HCT116 (cell line): ENCODE data around the gene NARF. TPM values are rescaled to one million over a fixed set of nuclear protein-coding genes. Genes with fewer than 3 reads are reported as not detected.

ENCODE experiments used
- ATAC-seq: fragments of 200-7000 bp; cut with Tn5 transposase; 2 replicates; pipeline ENCODE4 v1.9.1; 2020; ENCODE audit warnings: mild to moderate bottlenecking, moderate library complexity
- BruUV-seq: library from RNA; stranded (reverse); fragments of 400-500 nt; replicated peaks from 2 replicates; lab custom pipeline; 2021; lab: Mats Ljungman, UMichigan
- CTCF ChIA-PET: fragments of 300-600 bp; sonication (Branson Sonifier 250); formaldehyde crosslinking; loops from one replicate; lab custom pipeline; 2021; ENCODE audit warnings: antibody characterized with exemption; lab: Charles Lee
- POLR2A ChIA-PET: fragments of 300-600, 350-600 bp; sonication (Branson Sonifier 250); formaldehyde crosslinking; loops from one replicate; lab custom pipeline; 2021; ENCODE audit warnings: antibody characterized with exemption; lab: Charles Lee
- RAD21 ChIA-PET, 2 experiments: fragments of 300-600 bp; sonication (Branson Sonifier 250); formaldehyde crosslinking; loops; one replicate each; lab custom pipeline; 2023; ENCODE audit warnings: low total read pairs in 2 of 2; ENCODE audit not compliant: uncharacterized antibody in 2 of 2, unreplicated experiment in 2 of 2, low non-redundant PET in 1 of 2; lab: Charles Lee
- DNase-seq: peaks from one replicate; pipeline ENCODE4 v3.0.0-alpha.2; 2010; ENCODE audit warnings: low read depth, low spot score
- H2AFZ ChIP-seq: fragments of 200-600 bp; shearing (Covaris generic), sonication (generic); 2 replicates; pipeline ENCODE4 v1.6.1; 2017; ENCODE audit warnings: low read depth, mixed run types, mixed read lengths, antibody characterized with exemption, low read length; ENCODE audit not compliant: poor library complexity, severe bottlenecking
- H3K27ac ChIP-seq: 2 replicates; pipeline ENCODE4 v1.5.1; 2012; ENCODE audit warnings: low read depth, low read length
- H3K27me3 ChIP-seq: fragments of 200-600 bp; sonication (generic); 2 replicates; pipeline ENCODE4 v1.6.1; 2016; ENCODE audit warnings: mixed run types, low read length, mixed read lengths; ENCODE audit not compliant: insufficient read depth
- H3K36me3 ChIP-seq, 2 experiments: fragments of 200-500 bp in 1 of 2; fragments of 200-600 bp in 1 of 2; sonication (Bioruptor generic) in 1 of 2; sonication (generic) in 1 of 2; 2 replicates each; pipeline versions ENCODE4 v1.5.1 to v1.6.1; 2014 to 2016; ENCODE audit warnings: low read length in 2 of 2, inconsistent platforms in 1 of 2, mixed read lengths in 1 of 2, mixed run types in 1 of 2; ENCODE audit not compliant: insufficient read depth in 2 of 2, control insufficient read depth in 1 of 2
- H3K4me1 ChIP-seq, 2 experiments: fragments of 200-600 bp in 1 of 2; sonication (generic) in 1 of 2; 2 replicates each; pipeline versions ENCODE4 v1.5.1 to v1.6.1; 2012 to 2017; ENCODE audit warnings: low read length in 2 of 2, inconsistent platforms in 1 of 2, mild to moderate bottlenecking in 1 of 2, mixed read lengths in 1 of 2, mixed run types in 1 of 2, moderate library complexity in 1 of 2; ENCODE audit not compliant: insufficient read depth in 2 of 2, control insufficient read depth in 1 of 2
- H3K4me2 ChIP-seq: fragments of 200-600 bp; sonication (generic); 2 replicates; pipeline ENCODE4 v1.6.1; 2017; ENCODE audit warnings: mixed run types, low read length, mixed read lengths
- H3K4me3 ChIP-seq, 2 experiments: fragments of 200-600 bp in 1 of 2; sonication (generic) in 1 of 2; replicated peaks in 1 of 2; 2 replicates each; pipeline ENCODE4 v1.5.1; 2011 to 2016; ENCODE audit warnings: low read length in 2 of 2, control low read depth in 1 of 2, low read depth in 1 of 2, mild to moderate bottlenecking in 1 of 2, mixed read lengths in 1 of 2, mixed run types in 1 of 2
- H3K79me2 ChIP-seq: fragments of 200-600 bp; sonication (generic); 2 replicates; pipeline ENCODE4 v1.6.1; 2017; ENCODE audit warnings: mild to moderate bottlenecking, mixed run types, low read length, moderate library complexity, mixed read lengths; ENCODE audit not compliant: insufficient read depth
- H3K9ac ChIP-seq: fragments of 200-600 bp; sonication (generic); 2 replicates; pipeline ENCODE4 v1.6.1; 2016; ENCODE audit warnings: low read length, mixed read lengths
- H3K9me2 ChIP-seq: fragments of 200-600 bp; sonication (generic), shearing (Covaris generic); 2 replicates; pipeline ENCODE4 v1.6.1; 2017; ENCODE audit warnings: mixed run types, mild to moderate bottlenecking, moderate library complexity; ENCODE audit not compliant: insufficient read depth
- H3K9me3 ChIP-seq, 2 experiments: fragments of 200-500 bp in 1 of 2; fragments of 200-600 bp in 1 of 2; sonication (Bioruptor generic) in 1 of 2; sonication (generic) in 1 of 2; 2 replicates each; pipeline ENCODE4 v1.6.1; 2014 to 2017; ENCODE audit warnings: low read length in 2 of 2, mixed read lengths in 2 of 2, inconsistent platforms in 1 of 2, low read depth in 1 of 2, mild to moderate bottlenecking in 1 of 2, mixed run types in 1 of 2, moderate library complexity in 1 of 2; ENCODE audit not compliant: control insufficient read depth in 1 of 2, insufficient read depth in 1 of 2
- H4K20me1 ChIP-seq: fragments of 200-600 bp; sonication (generic), shearing (Covaris generic); 2 replicates; pipeline ENCODE4 v1.6.1; 2017; ENCODE audit warnings: mixed run types, mild to moderate bottlenecking, moderate library complexity; ENCODE audit not compliant: insufficient read depth
- CBX3 ChIP-seq: IDR thresholded peaks from 2 replicates; pipeline ENCODE4 v1.6.1; 2012; ENCODE audit warnings: low read depth
- EGR1 ChIP-seq: IDR thresholded peaks from 2 replicates; pipeline ENCODE4 v1.6.1; 2012; ENCODE audit warnings: low read depth
- EZH2 ChIP-seq: fragments of 200-600 bp; sonication (generic); IDR thresholded peaks from 2 replicates; pipeline ENCODE4 v1.6.1; 2017; ENCODE audit warnings: antibody characterized with exemption, mixed run types
- EZH2phosphoT487 ChIP-seq: fragments of 200-600 bp; IDR thresholded peaks from 2 replicates; pipeline ENCODE4 v1.6.1; 2018; ENCODE audit warnings: antibody characterized with exemption, borderline replicate concordance
- JUND ChIP-seq: IDR thresholded peaks from 2 replicates; pipeline ENCODE4 v1.6.1; 2012
- POLR2AphosphoS5 ChIP-seq: IDR thresholded peaks from 2 replicates; pipeline ENCODE4 v1.6.1; 2011; ENCODE audit warnings: mild to moderate bottlenecking, low read depth, low read length, moderate library complexity
- SIN3A ChIP-seq: IDR thresholded peaks from 2 replicates; pipeline ENCODE4 v1.6.1; 2012; ENCODE audit warnings: low read depth
- SRF ChIP-seq: IDR thresholded peaks from 2 replicates; pipeline ENCODE4 v1.6.1; 2012; ENCODE audit warnings: low read depth
- TCF7L2 ChIP-seq: IDR thresholded peaks from 2 replicates; pipeline ENCODE4 v1.7.0; 2011; ENCODE audit warnings: borderline replicate concordance, inconsistent platforms; ENCODE audit not compliant: insufficient read depth, insufficient read length; ENCODE audit errors: extremely low read depth
- YY1 ChIP-seq: IDR thresholded peaks from 2 replicates; pipeline ENCODE4 v1.6.1; 2011; ENCODE audit warnings: low read length, low read depth, moderate library complexity, mild to moderate bottlenecking; ENCODE audit not compliant: insufficient replicate concordance; ENCODE audit errors: extremely low read depth
- ZNF274 ChIP-seq: fragments of 200-500 bp; sonication (Bioruptor generic); IDR thresholded peaks from 2 replicates; pipeline ENCODE4 v1.6.1; 2014; ENCODE audit warnings: mild to moderate bottlenecking, low read depth, low read length, inconsistent platforms
- intact Hi-C: fragments of 100-400 bp; cut with micrococcal nuclease; formaldehyde crosslinking; loops from 2 replicates; pipeline ENCODE4 v1.10.0; 2022
- total RNA-seq: library from RNA; stranded (reverse); gene quantifications from one replicate; pipeline ENCODE4 v1.2.1, GENCODE V29; 2021; ENCODE audit not compliant: unreplicated experiment
- TF ChIP-seq, protein P1 (sequence below): IDR thresholded peaks from 2 replicates; pipeline ENCODE4 v1.6.1; 2012
- TF ChIP-seq, protein P2 (sequence below): IDR thresholded peaks from 2 replicates; pipeline ENCODE4 v1.6.1; 2011; ENCODE audit warnings: mild to moderate bottlenecking, low read length, moderate library complexity; ENCODE audit not compliant: insufficient replicate concordance; ENCODE audit errors: extremely low read depth
- TF ChIP-seq, protein P3 (sequence below), 3 experiments: fragments of 200-600 bp in 1 of 3; sonication (generic) in 1 of 3; IDR thresholded peaks in 2 of 3; conservative IDR thresholded peaks in 1 of 3; 2 replicates each; pipeline ENCODE4 v1.5.1; 2012 to 2017; ENCODE audit warnings: low read depth in 2 of 3, low read length in 2 of 3, antibody characterized with exemption in 1 of 3, borderline replicate concordance in 1 of 3, control low read depth in 1 of 3, mild to moderate bottlenecking in 1 of 3, mixed read lengths in 1 of 3, mixed run types in 1 of 3, moderate library complexity in 1 of 3; ENCODE audit not compliant: insufficient read depth in 1 of 3

Gene NARF
- total RNA-seq, 1 experiment from 2014 or later = 91.8 TPM

DNA sequence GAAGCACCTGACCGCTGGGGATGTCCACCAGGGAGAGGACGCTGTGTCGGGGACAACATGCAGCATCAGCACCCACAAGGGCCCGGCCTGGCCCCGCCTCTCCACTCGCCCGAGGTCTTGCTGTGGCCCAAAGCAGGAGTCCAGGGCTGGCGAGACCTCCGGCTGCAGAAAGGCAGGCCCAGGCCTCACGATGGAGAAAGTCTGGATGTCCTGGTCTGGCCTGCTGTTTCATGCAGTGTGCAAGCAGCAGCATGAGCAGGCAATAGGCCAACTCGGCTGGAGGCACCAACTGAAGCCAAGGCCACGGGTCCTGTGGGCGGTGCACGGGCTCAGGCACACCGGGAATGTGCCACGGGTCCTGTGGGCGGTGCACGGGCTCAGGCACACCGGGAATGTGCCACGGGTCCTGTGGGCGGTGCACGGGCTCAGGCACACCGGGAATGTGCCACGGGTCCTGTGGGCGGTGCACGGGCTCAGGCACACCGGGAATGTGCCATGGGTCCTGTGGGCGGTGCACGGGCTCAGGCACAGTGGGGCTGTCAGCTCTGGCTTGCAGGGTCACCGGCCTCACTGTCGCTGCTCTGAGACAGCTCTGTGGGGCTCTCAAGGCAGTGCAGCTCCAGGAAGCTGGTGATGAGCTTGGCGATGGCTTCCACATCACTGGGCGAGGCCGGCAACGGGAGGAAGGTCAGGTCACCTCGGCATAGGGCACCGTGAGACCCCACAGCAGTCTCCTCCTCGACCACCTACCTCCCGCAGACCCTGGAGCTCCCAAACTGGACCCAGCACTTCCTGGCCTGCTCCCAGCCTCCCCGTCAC lies 14.9 kb upstream of the NARF start:
- no peaks in the 10 kb centered on the region for H4K20me1 ChIP-seq
- peaks cover 0 to 17% of the 10 kb centered on the region in 2 experiments; a peak in 1 of 4 replicates for H3K36me3 ChIP-seq
- no peak overlapping the region for H2AFZ ChIP-seq
- ChIA-PET POLR2A (no interaction called here), CTCF (no interaction called here), RAD21 (no interaction called here)
- H3K4me1 ChIP-seq = no peaks in the 10 kb centered on the region
- no peaks in the 10 kb centered on the region for H3K9me2 ChIP-seq
- H3K27ac ChIP-seq = no peak overlapping the region
- intact Hi-C loops = no loop called here
- no peaks in the 10 kb centered on the region for H3K27me3 ChIP-seq
- BruUV-seq = no TSS peak
- no peaks in the 10 kb centered on the region for H3K79me2 ChIP-seq
- ATAC-seq (no peak), DNase-seq (no peak)
- TF ChIP-seq EZH2 (no peak), SIN3A (no peak)
- H3K4me2 ChIP-seq = no peak overlapping the region
- no peak overlapping the region for H3K9ac ChIP-seq
- H3K4me3 ChIP-seq = no peak overlapping the region
- no peaks in the 10 kb centered on the region for H3K9me3 ChIP-seq

DNA sequence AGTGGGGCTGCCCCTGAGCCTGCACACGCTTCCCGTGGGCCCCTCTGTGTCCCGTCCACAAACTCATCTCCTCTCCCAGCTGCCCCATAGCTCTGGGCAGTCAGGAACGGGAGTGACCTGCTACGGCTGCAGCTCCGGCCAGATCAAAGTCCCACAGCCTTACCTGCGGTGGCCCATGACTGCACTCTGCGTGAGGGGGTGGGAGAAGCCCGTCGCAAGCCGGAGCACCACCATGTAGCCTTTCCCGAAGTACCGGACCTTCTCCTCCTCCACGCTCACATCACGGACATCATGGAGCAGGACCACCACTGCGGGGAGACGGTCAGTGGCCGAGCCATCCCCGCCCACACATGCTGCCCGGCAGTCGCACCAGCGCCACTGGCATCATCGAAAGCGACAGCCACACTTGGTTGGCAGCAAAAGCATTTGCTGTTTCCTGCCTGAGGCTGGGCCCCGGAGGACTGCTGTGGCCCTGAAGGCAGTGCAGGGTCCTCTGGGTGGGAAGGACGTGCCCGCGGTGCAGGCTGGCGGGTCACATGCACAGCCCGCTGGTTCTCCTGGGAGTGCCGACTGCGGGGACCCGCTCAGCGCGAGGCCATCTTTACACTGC lies 14.2 kb upstream of the NARF start:
- Histone ChIP-seq H3K9ac (no peak overlapping the region), H3K4me3 (no peak overlapping the region), H3K27me3 (no peaks in the 10 kb centered on the region), H3K36me3 (peaks cover 0 to 17% of the 10 kb centered on the region in 2 experiments; a peak in 1 of 4 replicates), H3K9me2 (no peaks in the 10 kb centered on the region), H3K9me3 (no peaks in the 10 kb centered on the region), H2AFZ (no peak overlapping the region), H4K20me1 (no peaks in the 10 kb centered on the region), H3K4me1 (peaks cover 4% of the 10 kb centered on the region in 2 experiments; a peak in 3 of 4 replicates), H3K4me2 (no peak overlapping the region), H3K27ac (no peak overlapping the region; the same call in 1 of the 2 replicates), H3K79me2 (peaks cover 4% of the 10 kb centered on the region; the same call in 1 of the 2 replicates)
- intact Hi-C loops = no loop called here
- RAD21 ChIA-PET = no interaction called here
- CTCF ChIA-PET = no interaction called here
- no peak for DNase-seq
- POLR2A ChIA-PET = no interaction called here
- no TSS peak for BruUV-seq
- ATAC-seq = no peak
- TF ChIP-seq, protein P1, sequence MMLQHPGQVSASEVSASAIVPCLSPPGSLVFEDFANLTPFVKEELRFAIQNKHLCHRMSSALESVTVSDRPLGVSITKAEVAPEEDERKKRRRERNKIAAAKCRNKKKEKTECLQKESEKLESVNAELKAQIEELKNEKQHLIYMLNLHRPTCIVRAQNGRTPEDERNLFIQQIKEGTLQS = no peak
- TF ChIP-seq EZH2 = no peak
- no peak for TF ChIP-seq TCF7L2
- no peak for TF ChIP-seq JUND
- TF ChIP-seq POLR2AphosphoS5 = no peak
- TF ChIP-seq, protein P2, sequence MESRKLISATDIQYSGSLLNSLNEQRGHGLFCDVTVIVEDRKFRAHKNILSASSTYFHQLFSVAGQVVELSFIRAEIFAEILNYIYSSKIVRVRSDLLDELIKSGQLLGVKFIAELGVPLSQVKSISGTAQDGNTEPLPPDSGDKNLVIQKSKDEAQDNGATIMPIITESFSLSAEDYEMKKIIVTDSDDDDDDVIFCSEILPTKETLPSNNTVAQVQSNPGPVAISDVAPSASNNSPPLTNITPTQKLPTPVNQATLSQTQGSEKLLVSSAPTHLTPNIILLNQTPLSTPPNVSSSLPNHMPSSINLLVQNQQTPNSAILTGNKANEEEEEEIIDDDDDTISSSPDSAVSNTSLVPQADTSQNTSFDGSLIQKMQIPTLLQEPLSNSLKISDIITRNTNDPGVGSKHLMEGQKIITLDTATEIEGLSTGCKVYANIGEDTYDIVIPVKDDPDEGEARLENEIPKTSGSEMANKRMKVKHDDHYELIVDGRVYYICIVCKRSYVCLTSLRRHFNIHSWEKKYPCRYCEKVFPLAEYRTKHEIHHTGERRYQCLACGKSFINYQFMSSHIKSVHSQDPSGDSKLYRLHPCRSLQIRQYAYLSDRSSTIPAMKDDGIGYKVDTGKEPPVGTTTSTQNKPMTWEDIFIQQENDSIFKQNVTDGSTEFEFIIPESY = no peak
- no peak for TF ChIP-seq EGR1
- TF ChIP-seq SRF = no peak
- TF ChIP-seq ZNF274 = no peak
- no peak for TF ChIP-seq CBX3
- TF ChIP-seq EZH2phosphoT487 = no peak
- no peak for TF ChIP-seq YY1
- TF ChIP-seq, protein P3, sequence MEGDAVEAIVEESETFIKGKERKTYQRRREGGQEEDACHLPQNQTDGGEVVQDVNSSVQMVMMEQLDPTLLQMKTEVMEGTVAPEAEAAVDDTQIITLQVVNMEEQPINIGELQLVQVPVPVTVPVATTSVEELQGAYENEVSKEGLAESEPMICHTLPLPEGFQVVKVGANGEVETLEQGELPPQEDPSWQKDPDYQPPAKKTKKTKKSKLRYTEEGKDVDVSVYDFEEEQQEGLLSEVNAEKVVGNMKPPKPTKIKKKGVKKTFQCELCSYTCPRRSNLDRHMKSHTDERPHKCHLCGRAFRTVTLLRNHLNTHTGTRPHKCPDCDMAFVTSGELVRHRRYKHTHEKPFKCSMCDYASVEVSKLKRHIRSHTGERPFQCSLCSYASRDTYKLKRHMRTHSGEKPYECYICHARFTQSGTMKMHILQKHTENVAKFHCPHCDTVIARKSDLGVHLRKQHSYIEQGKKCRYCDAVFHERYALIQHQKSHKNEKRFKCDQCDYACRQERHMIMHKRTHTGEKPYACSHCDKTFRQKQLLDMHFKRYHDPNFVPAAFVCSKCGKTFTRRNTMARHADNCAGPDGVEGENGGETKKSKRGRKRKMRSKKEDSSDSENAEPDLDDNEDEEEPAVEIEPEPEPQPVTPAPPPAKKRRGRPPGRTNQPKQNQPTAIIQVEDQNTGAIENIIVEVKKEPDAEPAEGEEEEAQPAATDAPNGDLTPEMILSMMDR (IDR thresholded peaks at IDR 0.05 in 2 of 3, conservative IDR thresholded peaks at IDR 0.05 in 1 of 3; ENCODE audit: borderline replicate concordance in 1 of 3, insufficient read depth in 1 of 3, low read depth in 2 of 3, low read length in 2 of 3) = no peak
